ENCODE results near the gene IGFN1.

The IGFN1 gene

GRCh38 chr1:201214886-201215285 is 24.3 kb downstream of the IGFN1 start:
- H3K4me3 ChIP-seq (ENCODE audit: insufficient read depth, low read length, poor library complexity, severe bottlenecking): no peak overlapping the region
- no peaks in the 10 kb centered on the region for H3K27me3 ChIP-seq (ENCODE audit: low read length)
- H2AFZ ChIP-seq (ENCODE audit: low read depth, low read length, severe bottlenecking): no peak overlapping the region

GRCh38 chr1:201215531-201216357 is 25.1 kb downstream of the IGFN1 start:
- no peak overlapping the region for H2AFZ ChIP-seq (ENCODE audit: low read depth, low read length, severe bottlenecking)
- H3K27ac ChIP-seq (ENCODE audit: low read depth, low read length): no peak overlapping the region
- H3K4me3 ChIP-seq (ENCODE audit: insufficient read depth, low read length, poor library complexity, severe bottlenecking): no peak overlapping the region
- no peak overlapping the region for H3K9ac ChIP-seq (ENCODE audit: low read length)
- H3F3A ChIP-seq (ENCODE audit: insufficient read depth): no peaks in the 10 kb centered on the region
- TF ChIP-seq EZH2phosphoT487 (conservative IDR thresholded peaks at IDR 0.05; ENCODE audit: low read length) (no peak), CTCF (IDR thresholded peaks at IDR 0.05; ENCODE audit: insufficient read depth, low read length, poor library complexity, severe bottlenecking) (no peak)
- no peaks in the 10 kb centered on the region for H4K20me1 ChIP-seq (ENCODE audit: low read depth, low read length)
- no peaks in the 10 kb centered on the region for H3K27me3 ChIP-seq (ENCODE audit: low read length)
- H3K4me2 ChIP-seq (ENCODE audit: low read depth, low read length, poor library complexity, severe bottlenecking): no peak overlapping the region
- no peaks in the 10 kb centered on the region for H3K36me3 ChIP-seq (ENCODE audit: low read length)
- H3K9me2 ChIP-seq (replicated peaks; ENCODE audit: insufficient read depth, low read length): no peaks in the 10 kb centered on the region
- no peaks in the 10 kb centered on the region for H3K9me3 ChIP-seq (ENCODE audit: insufficient read depth, low read length)
- H3K79me2 ChIP-seq (ENCODE audit: insufficient read depth, low read length): no peaks in the 10 kb centered on the region

More at GRCh38 chr1:201214886-201215285, 24.3 kb downstream of the IGFN1 start:
- H3K9ac ChIP-seq (ENCODE audit: low read length): no peak overlapping the region
- no peaks in the 10 kb centered on the region for H3K79me2 ChIP-seq (ENCODE audit: insufficient read depth, low read length)
- H3K4me2 ChIP-seq (ENCODE audit: low read depth, low read length, poor library complexity, severe bottlenecking): no peak overlapping the region
- no peaks in the 10 kb centered on the region for H4K20me1 ChIP-seq (ENCODE audit: low read depth, low read length)
- H3K27ac ChIP-seq (ENCODE audit: low read depth, low read length): no peak overlapping the region
- H3K9me2 ChIP-seq (replicated peaks; ENCODE audit: insufficient read depth, low read length): no peaks in the 10 kb centered on the region
- TF ChIP-seq CTCF (IDR thresholded peaks at IDR 0.05; ENCODE audit: insufficient read depth, low read length, poor library complexity, severe bottlenecking): no peak
- TF ChIP-seq EZH2phosphoT487 (conservative IDR thresholded peaks at IDR 0.05; ENCODE audit: low read length): no peak
- no peaks in the 10 kb centered on the region for H3K9me3 ChIP-seq (ENCODE audit: insufficient read depth, low read length)
- no peaks in the 10 kb centered on the region for H3F3A ChIP-seq (ENCODE audit: insufficient read depth)
- no peaks in the 10 kb centered on the region for H3K36me3 ChIP-seq (ENCODE audit: low read length)

GRCh38 chr1:201216395-201217085 is 25.9 kb downstream of the IGFN1 start:
- Histone ChIP-seq H3K27me3 (ENCODE audit: low read length) (no peaks in the 10 kb centered on the region), H3K36me3 (ENCODE audit: low read length) (no peaks in the 10 kb centered on the region), H4K20me1 (ENCODE audit: low read depth, low read length) (no peaks in the 10 kb centered on the region), H3K9me2 (replicated peaks; ENCODE audit: insufficient read depth, low read length) (no peaks in the 10 kb centered on the region), H3F3A (ENCODE audit: insufficient read depth) (no peaks in the 10 kb centered on the region), H3K4me3 (ENCODE audit: insufficient read depth, low read length, poor library complexity, severe bottlenecking) (no peak overlapping the region), H3K79me2 (ENCODE audit: insufficient read depth, low read length) (no peaks in the 10 kb centered on the region), H2AFZ (ENCODE audit: low read depth, low read length, severe bottlenecking) (no peak overlapping the region), H3K9ac (ENCODE audit: low read length) (no peak overlapping the region), H3K9me3 (ENCODE audit: insufficient read depth, low read length) (no peaks in the 10 kb centered on the region), H3K27ac (ENCODE audit: low read depth, low read length) (no peak overlapping the region), H3K4me2 (ENCODE audit: low read depth, low read length, poor library complexity, severe bottlenecking) (no peak overlapping the region)
- no peak for TF ChIP-seq EZH2phosphoT487 (conservative IDR thresholded peaks at IDR 0.05; ENCODE audit: low read length)
- TF ChIP-seq CTCF (IDR thresholded peaks at IDR 0.05; ENCODE audit: insufficient read depth, low read length, poor library complexity, severe bottlenecking): no peak
